Measurements from ENCODE around the gene BCS1L. TPM values are rescaled to one million over a fixed set of nuclear protein-coding genes. Genes with fewer than 3 reads are reported as not detected.

BCS1L gene
- total RNA-seq, 4 donors from 2014 or later = 7.4 to 40.0 (median 29.9) TPM; not detected in 1

GRCh38 chr2:218703341-218703740, 43.9 kb downstream of the BCS1L start:
- no peak overlapping the region for H3K27ac ChIP-seq
- intact Hi-C loops (cut with DNase I; ENCODE audit: low total_unique reads) = no loop called here
- H3K9me3 ChIP-seq = no peaks in the 10 kb centered on the region
- no peak for DNase-seq
- H3K36me3 ChIP-seq = no peaks in the 10 kb centered on the region
- H3K4me1 ChIP-seq = no peaks in the 10 kb centered on the region
- H3K4me3 ChIP-seq = no peak overlapping the region
- H3K27me3 ChIP-seq = no peaks in the 10 kb centered on the region
- TF ChIP-seq CTCF (IDR thresholded peaks at IDR 0.05) (no peak), POLR2A (IDR thresholded peaks at IDR 0.05) (no peak)

GRCh38 chr2:218708086-218708485, 48.6 kb downstream of the BCS1L start:
- H3K36me3 ChIP-seq = no peaks in the 10 kb centered on the region
- H3K9me3 ChIP-seq = no peaks in the 10 kb centered on the region
- peaks cover 0 to 7% of the 10 kb centered on the region in 2 donors for H3K4me1 ChIP-seq
- TF ChIP-seq POLR2A (IDR thresholded peaks at IDR 0.05) = no peak
- no peak for TF ChIP-seq CTCF (IDR thresholded peaks at IDR 0.05)
- intact Hi-C loops (cut with DNase I; ENCODE audit: low total_unique reads) = no loop called here
- H3K27me3 ChIP-seq = no peaks in the 10 kb centered on the region
- DNase-seq = no peak
- H3K4me3 ChIP-seq = no peak overlapping the region
- no peak overlapping the region for H3K27ac ChIP-seq

GRCh38 chr2:218709908-218710307, 50.4 kb downstream of the BCS1L start:
- Histone ChIP-seq H3K36me3 (no peaks in the 10 kb centered on the region), H3K27me3 (no peaks in the 10 kb centered on the region), H3K9me3 (no peaks in the 10 kb centered on the region), H3K4me3 (no peak overlapping the region), H3K4me1 (peaks cover 0 to 7% of the 10 kb centered on the region in 2 donors), H3K27ac (no peak overlapping the region)
- TF ChIP-seq CTCF (IDR thresholded peaks at IDR 0.05) (no peak), POLR2A (IDR thresholded peaks at IDR 0.05) (no peak)
- intact Hi-C loops (cut with DNase I; ENCODE audit: low total_unique reads) = no loop called here
- DNase-seq = peak in 1 of 2 donors; percentile 18

- H3K27ac ChIP-seq = peak overlapping the region; percentile 54 to 89
Observed at GRCh38 chr2:218710334-218710686, 50.8 kb downstream of the BCS1L start.

More at GRCh38 chr2:218710334-218710686, 50.8 kb downstream of the BCS1L start:
- peaks cover 0 to 7% of the 10 kb centered on the region in 2 donors for H3K4me1 ChIP-seq
- peak overlapping the region; percentile 26 to 80 for H3K4me3 ChIP-seq
- H3K9me3 ChIP-seq = no peaks in the 10 kb centered on the region
- DNase-seq = no peak
- intact Hi-C loops (cut with DNase I; ENCODE audit: low total_unique reads) = no loop called here
- no peaks in the 10 kb centered on the region for H3K36me3 ChIP-seq
- TF ChIP-seq CTCF (IDR thresholded peaks at IDR 0.05) = no peak
- no peak for TF ChIP-seq POLR2A (IDR thresholded peaks at IDR 0.05)
- no peaks in the 10 kb centered on the region for H3K27me3 ChIP-seq
